Right renal cortex interstitium (tissue), 3 donors: Measurements from ENCODE around the gene LRRC14B. TPM values are rescaled to one million over a fixed set of nuclear protein-coding genes. Genes with fewer than 3 reads are reported as not detected.

ENCODE experiments used
- DNase-seq, 3 donors: peaks; one replicate each; pipeline ENCODE4 v3.0.0-alpha.2; 2013; ENCODE audit warnings: low read depth in 3 of 3, low spot score in 2 of 3
- polyA plus RNA-seq, 3 donors: library from polyadenylated mRNA; unstranded; fragments of 120-200 nt; gene quantifications; one replicate each; pipeline ENCODE4 v1.2.1, GENCODE V29; 2013; ENCODE audit not compliant: insufficient read length in 3 of 3

The LRRC14B gene
- polyA plus RNA-seq = under 1 TPM in 1 of 3 donors, not detected in 2; 0.08 TPM

DNA sequence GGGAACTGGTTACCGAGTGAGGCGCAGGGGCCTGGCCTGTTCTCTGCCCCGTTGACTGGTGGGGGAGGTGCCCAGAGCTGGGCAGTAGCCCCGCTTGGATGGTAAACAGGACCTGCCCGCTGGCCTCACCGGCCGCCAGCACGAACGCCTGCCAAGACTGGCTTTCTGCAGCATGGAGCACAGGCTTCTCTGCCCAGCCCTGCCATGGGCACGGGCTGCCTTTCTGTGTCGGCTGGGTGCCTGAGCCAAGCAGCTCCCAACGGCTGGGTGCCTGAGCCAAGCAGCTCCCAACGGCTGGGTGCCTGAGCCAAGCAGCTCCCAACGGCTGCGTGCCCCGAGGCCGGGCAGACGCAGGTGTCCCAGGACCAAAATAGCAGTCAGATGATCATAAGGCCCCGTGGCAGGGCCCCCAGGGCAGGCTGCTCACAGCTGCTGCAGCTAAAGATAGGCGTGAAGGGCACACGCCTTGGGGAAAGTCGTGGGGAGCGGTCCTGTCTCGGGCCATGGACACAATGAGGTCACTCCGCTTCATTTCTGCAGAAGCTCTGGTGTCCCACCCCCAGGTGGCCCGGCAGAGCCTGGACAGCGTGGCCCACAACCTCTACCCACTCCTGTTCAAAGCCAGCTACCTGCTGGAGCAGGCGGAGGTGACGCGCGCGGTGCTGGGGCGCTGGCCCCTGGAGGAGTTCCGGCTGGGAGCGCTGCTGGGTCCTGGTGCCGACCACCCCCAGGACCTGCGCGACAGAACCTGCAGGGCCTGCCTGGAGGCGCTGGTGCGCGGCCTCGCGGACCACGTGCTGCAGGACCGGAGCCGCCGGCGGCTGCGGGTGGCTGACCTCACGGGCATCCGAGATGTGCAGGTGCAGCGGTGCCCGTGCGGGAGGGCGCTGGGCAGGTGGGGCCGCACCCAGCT, at the start of gene LRRC14B:
LRRC14B (plus strand) TSS at position 460 of the 913 bp plus-strand sequence; CDS start at position 504, 44 bp downstream.
- no peak for DNase-seq

GRCh38 chr5:141761-142160, 49.5 kb upstream of the LRRC14B start:
- no peak for DNase-seq

DNA sequence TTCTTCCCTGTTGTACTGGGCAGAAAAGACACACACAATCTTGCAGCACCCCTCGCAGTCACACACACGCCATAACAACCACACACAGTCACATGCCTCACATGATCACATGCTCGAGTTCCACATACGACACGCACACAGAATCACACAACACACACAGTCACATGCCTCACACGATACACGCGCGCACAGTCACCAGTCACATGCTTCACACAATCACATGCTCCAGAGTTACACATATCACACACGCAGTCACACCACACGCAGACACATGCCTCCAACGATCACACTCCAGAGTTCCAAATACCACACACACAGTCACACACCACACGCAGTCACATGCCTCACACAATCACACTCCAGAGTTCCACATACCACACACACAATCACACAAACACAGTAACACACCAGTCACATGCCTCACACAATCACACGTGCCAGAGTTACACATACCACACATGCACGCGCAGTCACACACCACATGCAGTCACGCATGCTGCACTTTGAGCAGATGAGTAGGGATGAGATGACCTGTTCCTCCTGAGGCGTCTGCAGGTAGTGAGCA, 49.0 kb upstream of the LRRC14B start:
- DNase-seq = no peak

DNA sequence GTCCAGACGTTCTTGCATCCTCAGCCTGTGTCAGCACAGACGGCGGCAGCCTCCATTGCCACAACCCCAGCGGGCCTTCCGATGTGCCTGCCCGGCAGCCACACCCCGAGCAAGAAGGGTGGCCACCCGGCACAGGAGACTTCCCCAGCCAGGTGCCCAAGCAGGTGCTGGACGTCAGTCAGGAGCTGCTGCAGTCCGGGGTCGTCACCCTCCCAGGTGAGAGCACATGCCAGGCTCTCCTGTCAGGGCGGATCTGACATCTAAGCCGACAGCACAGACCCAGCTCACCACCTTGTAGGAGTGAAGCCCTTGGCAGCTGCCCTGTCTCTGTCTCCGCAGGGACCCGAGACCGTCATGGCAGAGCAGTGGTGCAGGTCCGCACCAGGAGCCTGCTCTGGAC, 48.3 kb upstream of the LRRC14B start:
- no peak for DNase-seq

DNA sequence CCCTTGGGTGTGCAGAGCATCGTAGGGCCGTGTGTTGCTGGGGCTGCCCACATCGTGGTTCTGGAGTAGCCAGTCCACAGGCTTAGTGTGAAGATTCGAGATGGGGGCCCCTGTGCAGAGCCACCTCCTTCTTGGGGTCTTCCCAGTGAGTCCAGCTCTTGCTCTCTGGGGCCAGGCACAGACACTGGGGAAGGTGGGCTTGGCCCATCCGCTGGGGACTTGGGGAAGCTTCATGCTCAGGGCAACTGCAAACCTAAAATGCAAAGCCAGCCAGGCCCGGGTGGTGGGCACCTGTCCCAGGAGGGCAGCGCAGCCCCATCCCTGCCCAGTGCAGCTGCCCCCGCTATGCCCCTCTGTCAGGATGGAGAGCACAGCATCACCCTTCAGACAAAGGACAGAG, 46.4 kb upstream of the LRRC14B start:
- DNase-seq = no peak

DNA sequence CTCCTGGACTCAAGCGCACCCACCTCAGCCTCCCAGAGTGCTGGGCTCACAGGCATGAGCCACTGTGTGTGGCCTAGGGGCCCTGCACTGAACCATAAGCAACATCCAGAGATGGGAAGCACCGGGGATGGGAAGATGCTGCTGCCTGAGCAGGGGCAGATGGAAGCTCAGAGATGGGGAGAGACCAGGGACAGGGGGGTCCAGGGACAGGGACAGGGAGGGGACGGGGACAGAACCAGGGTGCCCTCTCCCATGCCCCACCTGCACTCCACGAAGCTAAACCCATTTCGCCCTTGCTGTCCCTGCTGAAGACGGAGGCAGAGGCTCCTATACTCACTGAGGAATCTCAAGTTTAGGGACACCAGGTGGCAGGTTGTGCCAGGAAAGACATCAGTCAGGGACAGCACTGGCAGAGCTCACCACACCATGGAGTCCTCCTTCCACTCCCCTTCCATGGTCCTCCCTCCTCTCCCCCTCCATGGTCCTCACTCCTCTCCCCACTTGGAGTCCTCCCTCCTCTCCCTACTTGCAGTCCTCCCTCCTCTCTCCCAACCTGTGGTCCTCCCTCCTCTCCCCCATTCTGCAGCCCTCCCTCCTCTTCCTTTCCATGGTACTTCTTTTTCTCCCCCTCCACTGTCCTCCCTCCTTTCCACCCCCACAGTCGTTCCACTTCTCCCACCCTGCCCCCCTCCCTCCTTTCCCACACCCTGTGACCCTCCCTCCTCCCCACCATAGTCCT, 45.5 kb upstream of the LRRC14B start:
- DNase-seq = no peak

- no peak for DNase-seq
Observed at GRCh38 chr5:147751-148150, 43.5 kb upstream of the LRRC14B start.

- DNase-seq = no peak
Observed at GRCh38 chr5:149745-150485, 41.4 kb upstream of the LRRC14B start.

DNA sequence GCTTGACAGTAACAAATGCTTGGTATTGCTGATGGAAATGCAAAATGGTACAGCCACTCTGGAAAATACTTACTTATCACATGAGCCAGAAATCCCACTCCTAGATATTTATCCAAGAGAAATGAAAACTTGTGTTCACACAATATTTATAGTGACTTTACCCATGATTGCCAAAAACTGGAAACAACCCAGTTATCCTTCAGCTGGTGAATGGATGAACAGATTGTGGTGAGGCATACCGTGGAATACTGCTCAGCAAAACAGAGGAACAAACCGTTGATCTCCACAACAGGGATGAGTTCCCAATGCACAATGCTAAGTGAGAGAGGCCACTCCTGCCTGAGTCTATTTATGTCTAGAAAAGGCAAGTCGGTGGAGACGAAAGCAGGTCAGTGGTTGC, 40.5 kb upstream of the LRRC14B start:
- no peak for DNase-seq

DNA sequence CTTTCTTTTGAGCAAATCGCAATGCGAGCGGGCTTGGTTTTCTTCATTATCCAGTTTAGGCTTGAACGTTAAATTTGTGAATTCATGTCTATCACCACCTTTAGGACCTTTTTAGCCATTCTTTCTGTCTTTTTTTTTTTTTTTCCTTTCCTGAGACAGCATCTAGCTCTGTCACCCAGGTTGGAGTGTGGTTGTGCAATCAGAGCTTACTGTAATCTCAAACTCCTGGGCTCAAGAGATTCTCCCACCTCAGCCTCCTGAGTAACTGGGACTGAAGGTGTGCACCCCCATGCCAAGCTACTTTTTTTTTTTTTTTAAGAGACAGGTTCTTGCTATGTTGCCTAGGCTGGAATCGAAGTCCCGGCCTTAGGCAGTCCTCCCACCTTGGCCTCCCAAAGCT, 39.2 kb upstream of the LRRC14B start:
- no peak for DNase-seq

- DNase-seq = no peak
Observed at GRCh38 chr5:153256-153655, 38.0 kb upstream of the LRRC14B start.

GRCh38 chr5:154236-154635, 37.1 kb upstream of the LRRC14B start:
- DNase-seq = no peak

DNA sequence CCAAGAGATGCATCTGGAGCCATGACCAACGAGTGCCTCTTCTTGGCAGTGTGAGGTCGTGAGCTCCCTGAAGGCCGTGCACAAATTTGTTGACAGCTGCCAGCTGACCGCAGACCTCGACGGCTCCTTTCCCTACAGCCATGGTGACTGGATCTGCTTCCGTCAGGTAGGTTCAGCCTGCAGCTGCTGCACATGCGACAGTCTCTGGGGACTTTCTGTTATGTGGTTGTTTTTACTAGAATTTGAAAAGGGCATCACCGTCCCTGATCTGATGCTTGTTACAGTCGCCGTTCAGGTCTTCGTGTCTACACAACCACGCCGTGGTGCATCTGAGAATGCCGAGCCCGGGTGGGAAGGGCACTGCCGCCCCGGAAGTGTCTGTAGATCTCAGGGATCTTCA, 36.5 kb upstream of the LRRC14B start:
- no peak for DNase-seq

- peak in 1 of 3 donors; percentile 35 for DNase-seq
Observed at GRCh38 chr5:155651-156410, 35.5 kb upstream of the LRRC14B start.

- DNase-seq = no peak
Observed at GRCh38 chr5:156411-157072, 34.8 kb upstream of the LRRC14B start.

GRCh38 chr5:157126-157715, 34.1 kb upstream of the LRRC14B start:
- DNase-seq = no peak

GRCh38 chr5:157801-158200, 33.5 kb upstream of the LRRC14B start:
- DNase-seq = no peak

GRCh38 chr5:158807-159447, 32.4 kb upstream of the LRRC14B start:
- no peak for DNase-seq
